HL-60 (cell line): ENCODE data around the gene TESK2.
"Not testable (repeated sequence)": the region's sequence is repeated elsewhere in the genome, so short reads cannot be mapped to it uniquely, and the experiment has no call there.

Experiments used
- DNase-seq, 2 experiments: peaks; one replicate each; pipeline ENCODE4 v3.0.0-alpha.2; 2010 to 2020; ENCODE audit warnings: low read depth in 1 of 2, low spot score in 1 of 2
- H3K27ac ChIP-seq: fragments of 250-450 bp; sonication (Bioruptor Pico); replicated peaks from 2 replicates; pipeline ENCODE4 v1.5.1; 2020; ENCODE audit warnings: mild to moderate bottlenecking, moderate library complexity
- H3K27me3 ChIP-seq: fragments of 250-450 bp; sonication (Bioruptor Pico); 2 replicates; pipeline ENCODE4 v1.5.1; 2021; ENCODE audit warnings: mild to moderate bottlenecking, moderate library complexity; ENCODE audit not compliant: insufficient read depth, poor library complexity, severe bottlenecking
- H3K4me3 ChIP-seq: replicated peaks from 2 replicates; pipeline ENCODE4 v1.5.1; 2011; ENCODE audit warnings: mild to moderate bottlenecking, control low read depth, low read length; ENCODE audit not compliant: insufficient read depth
- CTCF ChIP-seq: IDR thresholded peaks from one replicate; pipeline ENCODE4 v1.5.1; 2011; ENCODE audit warnings: low read length, control low read depth, inconsistent platforms; ENCODE audit not compliant: insufficient read depth
- GABPA ChIP-seq: IDR thresholded peaks from 2 replicates; pipeline ENCODE4 v1.6.1; 2012; ENCODE audit warnings: low read depth
- POLR2AphosphoS5 ChIP-seq: IDR thresholded peaks from 2 replicates; pipeline ENCODE4 v1.6.1; 2012; ENCODE audit warnings: low read depth
- SPI1 ChIP-seq: IDR thresholded peaks from 2 replicates; pipeline ENCODE4 v1.6.1; 2012; ENCODE audit warnings: low read depth, mild to moderate bottlenecking, borderline replicate concordance
- TF ChIP-seq, protein P1 (sequence below): IDR thresholded peaks from 2 replicates; pipeline ENCODE4 v1.6.1; 2012; ENCODE audit warnings: low read depth; ENCODE audit not compliant: insufficient replicate concordance

The TESK2 gene

DNA sequence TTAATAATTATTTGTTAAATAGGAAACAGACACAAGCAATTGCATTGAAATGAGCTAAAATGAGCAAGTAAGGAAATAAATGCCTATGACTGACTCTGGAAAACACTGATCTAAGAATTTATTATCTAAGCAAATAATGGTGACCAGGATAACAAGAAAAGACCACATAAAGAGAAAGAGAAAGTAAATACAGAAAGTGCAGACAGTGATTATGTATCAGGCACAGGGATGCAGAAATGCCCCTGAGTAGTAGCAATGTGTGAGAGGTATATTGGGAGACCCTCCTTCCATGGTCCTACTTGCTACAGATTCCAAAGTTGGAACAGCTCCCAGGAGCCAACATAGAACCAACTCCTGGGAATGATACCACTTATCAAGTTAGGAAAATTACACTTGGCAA, 117.4 kb downstream of the TESK2 start:
- H3K4me3 ChIP-seq: no peak overlapping the region
- DNase-seq: no peak
- H3K27me3 ChIP-seq: no peaks in the 10 kb centered on the region
- TF ChIP-seq CTCF (no peak), SPI1 (no peak), POLR2AphosphoS5 (no peak), GABPA (no peak)
- TF ChIP-seq, protein P1, sequence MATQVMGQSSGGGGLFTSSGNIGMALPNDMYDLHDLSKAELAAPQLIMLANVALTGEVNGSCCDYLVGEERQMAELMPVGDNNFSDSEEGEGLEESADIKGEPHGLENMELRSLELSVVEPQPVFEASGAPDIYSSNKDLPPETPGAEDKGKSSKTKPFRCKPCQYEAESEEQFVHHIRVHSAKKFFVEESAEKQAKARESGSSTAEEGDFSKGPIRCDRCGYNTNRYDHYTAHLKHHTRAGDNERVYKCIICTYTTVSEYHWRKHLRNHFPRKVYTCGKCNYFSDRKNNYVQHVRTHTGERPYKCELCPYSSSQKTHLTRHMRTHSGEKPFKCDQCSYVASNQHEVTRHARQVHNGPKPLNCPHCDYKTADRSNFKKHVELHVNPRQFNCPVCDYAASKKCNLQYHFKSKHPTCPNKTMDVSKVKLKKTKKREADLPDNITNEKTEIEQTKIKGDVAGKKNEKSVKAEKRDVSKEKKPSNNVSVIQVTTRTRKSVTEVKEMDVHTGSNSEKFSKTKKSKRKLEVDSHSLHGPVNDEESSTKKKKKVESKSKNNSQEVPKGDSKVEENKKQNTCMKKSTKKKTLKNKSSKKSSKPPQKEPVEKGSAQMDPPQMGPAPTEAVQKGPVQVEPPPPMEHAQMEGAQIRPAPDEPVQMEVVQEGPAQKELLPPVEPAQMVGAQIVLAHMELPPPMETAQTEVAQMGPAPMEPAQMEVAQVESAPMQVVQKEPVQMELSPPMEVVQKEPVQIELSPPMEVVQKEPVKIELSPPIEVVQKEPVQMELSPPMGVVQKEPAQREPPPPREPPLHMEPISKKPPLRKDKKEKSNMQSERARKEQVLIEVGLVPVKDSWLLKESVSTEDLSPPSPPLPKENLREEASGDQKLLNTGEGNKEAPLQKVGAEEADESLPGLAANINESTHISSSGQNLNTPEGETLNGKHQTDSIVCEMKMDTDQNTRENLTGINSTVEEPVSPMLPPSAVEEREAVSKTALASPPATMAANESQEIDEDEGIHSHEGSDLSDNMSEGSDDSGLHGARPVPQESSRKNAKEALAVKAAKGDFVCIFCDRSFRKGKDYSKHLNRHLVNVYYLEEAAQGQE: no peak
- H3K27ac ChIP-seq: no peak overlapping the region

GRCh38 chr1:45370575-45370974, 120.4 kb downstream of the TESK2 start:
- TF ChIP-seq CTCF (no peak), GABPA (no peak), SPI1 (no peak), POLR2AphosphoS5 (no peak)
- TF ChIP-seq, protein P1: no peak
- Histone ChIP-seq H3K4me3 (no peak overlapping the region), H3K27ac (no peak overlapping the region), H3K27me3 (no peaks in the 10 kb centered on the region)
- no peak for DNase-seq

DNA sequence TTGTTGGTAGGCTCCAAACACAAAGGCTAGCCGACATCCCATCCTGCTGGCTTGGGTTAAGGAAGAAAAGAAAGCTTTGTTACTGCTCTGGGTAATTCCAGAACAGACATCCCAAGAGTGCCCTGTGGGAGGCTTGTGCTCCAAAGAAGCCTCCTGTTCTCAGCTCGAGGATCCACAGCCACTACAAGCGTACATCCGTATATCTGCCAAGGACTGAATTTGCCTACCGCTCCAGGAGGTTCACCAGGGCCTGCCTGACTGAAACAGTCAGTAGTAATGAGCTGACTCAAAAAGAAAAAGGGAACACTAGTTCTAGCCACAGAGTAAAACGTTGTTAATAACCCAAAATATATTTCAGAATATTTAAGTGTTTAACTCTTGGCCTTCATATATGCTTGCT, 125.9 kb downstream of the TESK2 start:
- Histone ChIP-seq H3K27me3 (no peaks in the 10 kb centered on the region), H3K4me3 (no peak overlapping the region), H3K27ac (no peak overlapping the region)
- no peak for TF ChIP-seq SPI1
- DNase-seq: no peak

GRCh38 chr1:45364294-45364693, 126.7 kb downstream of the TESK2 start:
- no peak for TF ChIP-seq POLR2AphosphoS5
- TF ChIP-seq CTCF: no peak
- TF ChIP-seq GABPA: no peak
- TF ChIP-seq SPI1: no peak
- TF ChIP-seq, protein P1: no peak
- no peak overlapping the region for H3K4me3 ChIP-seq
- no peak for DNase-seq
- H3K27me3 ChIP-seq: no peaks in the 10 kb centered on the region
- H3K27ac ChIP-seq: no peak overlapping the region

DNA sequence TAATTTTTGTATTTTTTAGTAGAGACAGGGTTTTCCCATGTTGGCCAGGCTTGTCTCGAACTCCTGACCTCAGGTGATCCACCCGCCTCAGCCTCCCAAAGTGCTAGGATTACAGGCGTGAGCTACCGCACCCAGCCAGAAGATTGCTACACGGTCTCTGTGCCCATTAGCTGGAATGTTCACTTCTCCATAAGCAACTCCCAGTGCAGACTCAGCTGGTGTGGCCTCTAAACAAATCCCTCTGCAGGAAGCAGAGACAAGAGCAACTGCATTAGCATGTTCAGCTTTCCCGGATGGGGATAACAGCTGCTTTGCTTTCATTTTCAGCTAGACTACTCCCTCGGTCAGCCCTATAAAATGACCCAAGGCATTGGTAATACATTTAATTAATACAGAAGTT, 130.0 kb downstream of the TESK2 start:
- not testable (repeated sequence) for H3K4me3 ChIP-seq, H3K27me3 ChIP-seq, H3K27ac ChIP-seq, DNase-seq
